Measurements from ENCODE around the gene INTS4. TPM values are rescaled to one million over a fixed set of nuclear protein-coding genes. Genes with fewer than 3 reads are reported as not detected.

INTS4 gene
- total and polyA plus RNA-seq, 2 of the 8 experiments (the other 6 are each of a cell fraction or from before 2014, with no cell fraction given) = 27.0 to 31.3 TPM

DNA sequence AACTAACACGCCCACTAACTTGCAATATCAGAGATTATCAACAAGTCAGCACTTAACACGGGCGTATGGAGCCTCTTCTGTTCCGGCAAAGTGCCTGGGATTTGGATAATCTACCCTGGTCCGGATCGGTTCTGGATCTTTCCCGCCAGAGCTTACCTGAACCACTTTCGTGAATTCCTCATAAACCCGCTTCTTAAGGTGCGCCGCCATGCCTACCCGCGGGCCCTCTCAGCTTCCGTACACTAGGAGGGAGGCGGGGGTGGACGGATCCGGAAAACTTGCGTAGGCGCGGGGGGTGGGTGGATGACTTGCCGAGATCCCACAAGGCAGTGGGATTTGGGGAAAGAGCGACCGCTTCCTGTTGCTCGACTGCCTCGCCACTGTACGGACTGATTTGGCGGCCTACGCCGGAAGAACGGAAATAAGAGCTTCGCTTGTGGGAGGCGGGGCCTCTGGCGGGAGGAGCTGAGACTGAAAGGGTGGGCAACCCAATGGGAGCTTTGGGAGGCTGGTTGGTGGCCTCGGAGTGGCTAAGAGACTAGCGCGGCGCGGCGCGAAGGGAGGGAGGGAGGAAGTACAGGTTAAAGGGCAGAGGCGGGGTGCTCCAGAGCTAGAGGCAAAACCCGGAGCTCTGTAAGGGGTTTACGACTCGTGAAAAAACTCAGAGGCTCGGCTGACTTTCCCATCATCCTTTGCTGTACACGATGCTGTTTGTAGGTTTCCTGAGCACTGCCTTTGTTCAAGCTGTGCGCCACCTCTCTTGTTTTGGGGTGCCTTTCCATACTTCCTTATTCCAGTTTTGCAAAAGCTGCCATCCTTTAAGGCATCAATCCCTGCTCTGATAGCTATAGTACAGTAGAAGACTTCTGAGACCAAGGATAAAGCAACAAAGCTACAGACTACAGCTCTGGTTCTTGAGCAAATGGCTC is at the start of gene INTS4 (continued):
- no peak for TF ChIP-seq BCL11A (IDR thresholded peaks at IDR 0.05; ENCODE audit: low read depth in 2 of 2, low read length in 2 of 2)
- TF ChIP-seq, protein P1, sequence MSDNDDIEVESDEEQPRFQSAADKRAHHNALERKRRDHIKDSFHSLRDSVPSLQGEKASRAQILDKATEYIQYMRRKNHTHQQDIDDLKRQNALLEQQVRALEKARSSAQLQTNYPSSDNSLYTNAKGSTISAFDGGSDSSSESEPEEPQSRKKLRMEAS (IDR thresholded peaks at IDR 0.05) = peak; percentile 64
- no peak for TF ChIP-seq RNF2 (IDR thresholded peaks at IDR 0.05; ENCODE audit: borderline replicate concordance, low read depth, low read length, missing control alignments, poor library complexity, severe bottlenecking)
- TF ChIP-seq CREB1 (IDR thresholded peaks at IDR 0.05) = peak; percentile 49
- TF ChIP-seq CEBPB (IDR thresholded peaks at IDR 0.05; ENCODE audit: low read depth, low read length) = no peak
- no peak for TF ChIP-seq SIRT6 (IDR thresholded peaks at IDR 0.05; ENCODE audit: low read length)
- TF ChIP-seq, protein P2, sequence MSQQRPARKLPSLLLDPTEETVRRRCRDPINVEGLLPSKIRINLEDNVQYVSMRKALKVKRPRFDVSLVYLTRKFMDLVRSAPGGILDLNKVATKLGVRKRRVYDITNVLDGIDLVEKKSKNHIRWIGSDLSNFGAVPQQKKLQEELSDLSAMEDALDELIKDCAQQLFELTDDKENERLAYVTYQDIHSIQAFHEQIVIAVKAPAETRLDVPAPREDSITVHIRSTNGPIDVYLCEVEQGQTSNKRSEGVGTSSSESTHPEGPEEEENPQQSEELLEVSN (IDR thresholded peaks at IDR 0.05) = peak; percentile 12; the same call in 1 of the 2 replicates
- TF ChIP-seq EZH2 (IDR thresholded peaks at IDR 0.05; ENCODE audit: low read depth, low read length, severe bottlenecking) = no peak
- no peak for TF ChIP-seq MAFK (IDR thresholded peaks at IDR 0.05; ENCODE audit: low read depth, low read length)
- no peak for TF ChIP-seq CBX5 (IDR thresholded peaks at IDR 0.05; ENCODE audit: low read depth, low read length)
- TF ChIP-seq CHD2 (IDR thresholded peaks at IDR 0.05; ENCODE audit: low read length) = peak; percentile 82
- TF ChIP-seq TEAD4 (IDR thresholded peaks at IDR 0.05; ENCODE audit: low read depth, low read length) = no peak
- TF ChIP-seq CHD1 (IDR thresholded peaks at IDR 0.05; ENCODE audit: low read depth, low read length) = no peak
- peak; percentile 92 for TF ChIP-seq ASH2L (IDR thresholded peaks at IDR 0.05; ENCODE audit: low read length)
- TF ChIP-seq, protein P3, sequence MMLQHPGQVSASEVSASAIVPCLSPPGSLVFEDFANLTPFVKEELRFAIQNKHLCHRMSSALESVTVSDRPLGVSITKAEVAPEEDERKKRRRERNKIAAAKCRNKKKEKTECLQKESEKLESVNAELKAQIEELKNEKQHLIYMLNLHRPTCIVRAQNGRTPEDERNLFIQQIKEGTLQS (IDR thresholded peaks at IDR 0.05; ENCODE audit: insufficient read depth, low read depth, low read length) = no peak
- TF ChIP-seq POLR2AphosphoS5 (IDR thresholded peaks at IDR 0.05; ENCODE audit: low read depth, low read length) = peak; percentile 82
- TF ChIP-seq RAD21 (IDR thresholded peaks at IDR 0.05 in 1 of 2, conservative IDR thresholded peaks at IDR 0.05 in 1 of 2; ENCODE audit: low read depth in 2 of 2, low read length in 2 of 2) = no peak; a peak in 1 of 4 replicates
- TF ChIP-seq RXRA (IDR thresholded peaks at IDR 0.05; ENCODE audit: insufficient read depth, low read depth, low read length) = no peak
- TF ChIP-seq CBX8 (IDR thresholded peaks at IDR 0.05; ENCODE audit: borderline replicate concordance, low read depth, low read length) = no peak
- no peak for TF ChIP-seq CTBP2 (IDR thresholded peaks at IDR 0.05; ENCODE audit: borderline replicate concordance, insufficient read depth, insufficient read length, low read length)
- TF ChIP-seq GTF2F1 (IDR thresholded peaks at IDR 0.05; ENCODE audit: borderline replicate concordance, low read depth, low read length) = no peak
- TF ChIP-seq YY1 (IDR thresholded peaks at IDR 0.05; ENCODE audit: low read depth, low read length) = peak; percentile 92
